Keratinocyte (primary cell): ENCODE data around the gene CCN6. TPM values are rescaled to one million over a fixed set of nuclear protein-coding genes. Genes with fewer than 3 reads are reported as not detected.

ENCODE experiments used
- DNase-seq: peaks from one replicate; pipeline ENCODE4 v3.0.0-alpha.2; 2011; ENCODE audit warnings: low read depth, missing footprints, low spot score
- FAIRE-seq: peaks from 2 replicates; lab custom pipeline; 2011; peaks lifted over from hg19 to GRCh38; lab: Jason Lieb, UNC
- H2AFZ ChIP-seq: 2 replicates; pipeline ENCODE4 v1.6.0; 2012; ENCODE audit warnings: low read length, control low read depth, inconsistent platforms; ENCODE audit not compliant: control insufficient read depth
- H3K27ac ChIP-seq: 2 replicates; pipeline ENCODE4 v1.5.1; 2011; ENCODE audit warnings: low read length; ENCODE audit not compliant: control insufficient read depth, insufficient read depth
- H3K27me3 ChIP-seq: 3 replicates; pipeline ENCODE4 v1.6.0; 2011; ENCODE audit warnings: low read length; ENCODE audit not compliant: control insufficient read depth, insufficient read depth; ENCODE audit errors: extremely low read depth
- H3K36me3 ChIP-seq, 2 experiments: 2 replicates in 1 of 2; 3 replicates in 1 of 2; pipeline ENCODE4 v1.5.1; 2011; ENCODE audit warnings: low read length in 2 of 2, mild to moderate bottlenecking in 1 of 2; ENCODE audit not compliant: control insufficient read depth in 2 of 2, insufficient read depth in 2 of 2; ENCODE audit errors: extremely low read depth in 1 of 2
- H3K4me1 ChIP-seq: 3 replicates; pipeline ENCODE4 v1.5.1; 2011; ENCODE audit warnings: low read length; ENCODE audit not compliant: control insufficient read depth, insufficient read depth; ENCODE audit errors: extremely low read depth
- H3K4me2 ChIP-seq: 3 replicates; pipeline ENCODE4 v1.6.0; 2011; ENCODE audit warnings: low read depth, low read length; ENCODE audit not compliant: control insufficient read depth, insufficient read depth; ENCODE audit errors: extremely low read depth
- H3K4me3 ChIP-seq, 3 experiments: fragments of 200-600 bp in 1 of 3; sonication (generic) in 1 of 3; 2 replicates in 2 of 3; 3 replicates in 1 of 3; pipeline ENCODE4 v1.5.1; 2011 to 2016; ENCODE audit warnings: low read length in 3 of 3, mild to moderate bottlenecking in 3 of 3, control low read depth in 2 of 3, inconsistent platforms in 1 of 3, low read depth in 1 of 3, mixed read lengths in 1 of 3, mixed run types in 1 of 3, moderate library complexity in 1 of 3; ENCODE audit not compliant: control insufficient read depth in 2 of 3, insufficient read depth in 2 of 3; ENCODE audit errors: extremely low read depth in 1 of 3
- H3K79me2 ChIP-seq: 2 replicates; pipeline ENCODE4 v1.6.0; 2012; ENCODE audit warnings: low read length; ENCODE audit not compliant: control insufficient read depth, insufficient read depth
- H3K9ac ChIP-seq: 3 replicates; pipeline ENCODE4 v1.6.0; 2011; ENCODE audit warnings: low read length; ENCODE audit not compliant: control insufficient read depth, insufficient read depth; ENCODE audit errors: extremely low read depth
- H3K9me1 ChIP-seq: 3 replicates; pipeline ENCODE4 v1.6.0; 2011; ENCODE audit warnings: low read length; ENCODE audit not compliant: control insufficient read depth, insufficient read depth; ENCODE audit errors: extremely low read depth
- H3K9me3 ChIP-seq: 2 replicates; pipeline ENCODE4 v1.5.1; 2012; ENCODE audit warnings: low read depth, low read length; ENCODE audit not compliant: control insufficient read depth
- H4K20me1 ChIP-seq: 3 replicates; pipeline ENCODE4 v1.6.0; 2011; ENCODE audit warnings: low read length; ENCODE audit not compliant: control insufficient read depth, insufficient read depth; ENCODE audit errors: extremely low read depth
- EZH2 ChIP-seq: IDR thresholded peaks from one replicate; pipeline ENCODE4 v1.6.1; 2012; ENCODE audit warnings: inconsistent platforms, mild to moderate bottlenecking, low read length, moderate library complexity
- dilution Hi-C: fragments of 300-500 bp; cut with MboI; formaldehyde crosslinking; loops from one replicate; pipeline ENCODE4 v1.7.0; 2020; ENCODE audit warnings: low sequenced_read_pairs; ENCODE audit not compliant: extremely low pct_ligation_motif_present
- polyA plus RNA-seq, 5 experiments: library from polyadenylated mRNA; depleted of rRNA in 3 of 5; stranded (reverse) in 3 of 5; stranded (forward) in 1 of 5; unstranded in 1 of 5; fragments of >200 nt; gene quantifications; 1 replicate in 1 of 5; 2 replicates in 3 of 5; 3 replicates in 1 of 5; pipeline versions ENCODE4 v1.2.1 to v1.2.3, GENCODE V29; 2011 to 2012; ENCODE audit warnings: missing spikeins in 2 of 5, low read depth in 1 of 5, low replicate concordance in 1 of 5
- TF ChIP-seq, protein P1 (sequence below), 3 experiments: IDR thresholded peaks in 1 of 3; conservative IDR thresholded peaks in 1 of 3; optimal IDR thresholded peaks in 1 of 3; 2 replicates in 2 of 3; 3 replicates in 1 of 3; pipeline versions ENCODE3 to v1.5.1; 2011; ENCODE audit warnings: low read length in 3 of 3, mild to moderate bottlenecking in 3 of 3, moderate library complexity in 2 of 3, control low read depth in 1 of 3, inconsistent platforms in 1 of 3; ENCODE audit not compliant: insufficient read depth in 2 of 3; ENCODE audit errors: extremely low read depth in 1 of 3

Gene CCN6
- polyA plus RNA-seq, 1 donor (not counting 4 experiments of a cell fraction or from before 2014, with no cell fraction given): 0.90 TPM

DNA sequence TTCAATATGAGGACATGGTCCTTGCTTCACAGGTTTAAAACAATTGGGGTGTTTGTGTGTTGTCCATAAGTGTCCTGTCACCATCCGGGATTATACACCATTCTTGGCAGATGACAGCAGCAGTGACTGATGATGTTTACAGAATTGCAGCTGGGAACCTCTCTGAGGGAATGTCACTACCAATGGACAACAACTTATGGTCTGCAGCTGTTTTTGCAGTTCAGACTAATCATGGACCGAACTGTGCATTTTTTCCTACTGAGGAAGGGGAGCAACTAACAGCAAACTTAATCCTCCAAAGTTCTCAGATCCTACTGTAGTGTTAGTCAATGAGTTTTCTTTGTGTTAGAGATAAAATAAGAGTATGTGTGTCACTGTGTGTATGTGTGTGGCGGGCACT lies 59.5 kb downstream of the CCN6 start:
- H3K4me2 ChIP-seq: no peak overlapping the region
- H3K27ac ChIP-seq: no peak overlapping the region
- no peaks in the 10 kb centered on the region for H3K9me3 ChIP-seq
- no peak overlapping the region for H3K9ac ChIP-seq
- H2AFZ ChIP-seq: no peak overlapping the region
- FAIRE-seq: no peak
- no peaks in the 10 kb centered on the region for H3K36me3 ChIP-seq
- no peak for TF ChIP-seq EZH2
- TF ChIP-seq, protein P1, sequence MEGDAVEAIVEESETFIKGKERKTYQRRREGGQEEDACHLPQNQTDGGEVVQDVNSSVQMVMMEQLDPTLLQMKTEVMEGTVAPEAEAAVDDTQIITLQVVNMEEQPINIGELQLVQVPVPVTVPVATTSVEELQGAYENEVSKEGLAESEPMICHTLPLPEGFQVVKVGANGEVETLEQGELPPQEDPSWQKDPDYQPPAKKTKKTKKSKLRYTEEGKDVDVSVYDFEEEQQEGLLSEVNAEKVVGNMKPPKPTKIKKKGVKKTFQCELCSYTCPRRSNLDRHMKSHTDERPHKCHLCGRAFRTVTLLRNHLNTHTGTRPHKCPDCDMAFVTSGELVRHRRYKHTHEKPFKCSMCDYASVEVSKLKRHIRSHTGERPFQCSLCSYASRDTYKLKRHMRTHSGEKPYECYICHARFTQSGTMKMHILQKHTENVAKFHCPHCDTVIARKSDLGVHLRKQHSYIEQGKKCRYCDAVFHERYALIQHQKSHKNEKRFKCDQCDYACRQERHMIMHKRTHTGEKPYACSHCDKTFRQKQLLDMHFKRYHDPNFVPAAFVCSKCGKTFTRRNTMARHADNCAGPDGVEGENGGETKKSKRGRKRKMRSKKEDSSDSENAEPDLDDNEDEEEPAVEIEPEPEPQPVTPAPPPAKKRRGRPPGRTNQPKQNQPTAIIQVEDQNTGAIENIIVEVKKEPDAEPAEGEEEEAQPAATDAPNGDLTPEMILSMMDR (optimal IDR thresholded peaks at IDR 0.05 in 1 of 3, IDR thresholded peaks at IDR 0.05 in 1 of 3, conservative IDR thresholded peaks at IDR 0.05 in 1 of 3; ENCODE audit: extremely low read depth in 1 of 3, insufficient read depth in 2 of 3, low read length in 3 of 3): no peak
- no peaks in the 10 kb centered on the region for H4K20me1 ChIP-seq
- no peaks in the 10 kb centered on the region for H3K79me2 ChIP-seq
- no peaks in the 10 kb centered on the region for H3K9me1 ChIP-seq
- no peak for DNase-seq
- dilution Hi-C loops: no loop called here
- peaks cover 10% of the 10 kb centered on the region for H3K4me1 ChIP-seq
- H3K4me3 ChIP-seq: no peak overlapping the region
- H3K27me3 ChIP-seq: no peaks in the 10 kb centered on the region

DNA sequence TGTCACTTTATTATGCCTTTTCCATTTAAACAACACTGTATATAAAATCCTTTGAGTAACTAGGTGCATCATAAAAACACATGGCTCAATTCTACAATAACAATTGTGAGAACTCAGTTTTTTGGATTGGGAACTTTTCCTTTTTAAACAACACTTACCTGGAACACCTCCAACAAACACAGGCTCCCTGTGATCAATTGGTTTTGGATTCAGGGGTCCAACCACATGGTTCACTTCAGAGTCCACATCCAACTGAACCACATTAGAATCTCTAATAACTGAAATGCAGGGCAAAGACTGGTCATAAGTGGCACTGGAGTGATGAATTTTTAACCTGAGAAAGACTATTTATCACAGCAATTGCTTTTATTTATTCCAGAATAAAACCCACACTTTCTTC lies 60.0 kb downstream of the CCN6 start:
- Histone ChIP-seq H3K4me2 (no peak overlapping the region), H3K9me1 (no peaks in the 10 kb centered on the region), H3K9ac (no peak overlapping the region), H3K9me3 (no peaks in the 10 kb centered on the region), H3K27me3 (no peaks in the 10 kb centered on the region), H3K4me3 (no peak overlapping the region), H3K79me2 (no peaks in the 10 kb centered on the region), H2AFZ (no peak overlapping the region), H3K36me3 (no peaks in the 10 kb centered on the region), H3K27ac (no peak overlapping the region), H3K4me1 (peaks cover 10% of the 10 kb centered on the region), H4K20me1 (no peaks in the 10 kb centered on the region)
- no peak for FAIRE-seq
- DNase-seq: no peak
- dilution Hi-C loops: no loop called here
- no peak for TF ChIP-seq EZH2
- TF ChIP-seq, protein P1 (optimal IDR thresholded peaks at IDR 0.05 in 1 of 3, IDR thresholded peaks at IDR 0.05 in 1 of 3, conservative IDR thresholded peaks at IDR 0.05 in 1 of 3; ENCODE audit: extremely low read depth in 1 of 3, insufficient read depth in 2 of 3, low read length in 3 of 3): no peak
